ENCODE data around the gene SFTA2.

The SFTA2 gene

DNA sequence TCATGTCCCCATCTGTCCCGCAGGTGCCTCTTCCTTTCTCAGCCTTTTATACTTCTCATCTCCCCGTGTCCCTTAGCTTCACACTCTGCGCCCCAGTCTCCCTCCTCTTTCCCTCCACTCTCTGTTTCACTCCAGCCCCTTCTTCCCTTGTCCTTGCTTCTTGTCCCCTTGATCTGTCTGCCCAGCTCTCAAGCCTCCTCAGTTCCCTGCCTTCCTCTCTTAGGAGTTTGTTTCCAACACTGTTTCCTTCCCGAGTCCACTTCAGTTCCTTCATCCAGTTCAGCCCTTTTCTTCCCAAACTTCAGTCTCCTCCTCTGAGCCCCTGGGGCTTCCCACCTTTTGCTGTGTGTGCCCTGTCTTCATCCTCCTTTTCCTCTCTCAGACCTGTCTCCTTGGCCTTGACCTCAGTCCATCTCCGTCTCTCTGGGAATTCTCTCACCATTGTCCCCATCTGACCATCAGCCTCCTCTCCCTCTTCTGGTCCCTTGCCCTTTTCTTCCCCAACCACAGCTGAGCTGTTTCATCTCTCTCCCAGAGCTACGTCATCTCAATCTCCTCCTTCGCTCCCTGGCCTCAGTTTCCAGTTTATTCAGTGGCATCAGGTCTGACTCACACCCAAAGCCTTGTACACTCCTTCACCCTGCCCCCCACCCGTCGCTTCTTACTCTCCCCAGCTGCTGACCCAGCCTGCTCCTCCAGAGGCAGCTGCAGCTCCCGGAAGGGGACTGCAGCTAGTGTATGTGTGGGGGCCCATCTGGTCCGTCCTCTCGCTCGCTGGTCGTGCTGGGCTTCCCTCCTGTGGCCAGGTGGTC lies 50.4 kb downstream of the SFTA2 start:
- no peak overlapping the region; the same call in 1 of the 2 replicates for H3K27ac ChIP-seq

More for the DNA sequence above, 50.4 kb downstream of the SFTA2 start:
- TF ChIP-seq ZFX (IDR thresholded peaks at IDR 0.05; ENCODE audit: borderline replicate concordance) (no peak), CTCF (IDR thresholded peaks at IDR 0.05) (no peak)
